Fibroblast of villous mesenchyme (primary cell): ENCODE results near the gene BLMH. TPM values are rescaled to one million over a fixed set of nuclear protein-coding genes. Genes with fewer than 3 reads are reported as not detected.

Experiments used
- DNase-seq: peaks from one replicate; pipeline ENCODE4 v3.0.0-alpha.2; 2010; ENCODE audit warnings: low read depth
- H3K4me3 ChIP-seq: 2 replicates; pipeline ENCODE4 v1.5.1; 2011; ENCODE audit warnings: low read depth, mild to moderate bottlenecking, low read length
- CTCF ChIP-seq: IDR thresholded peaks from 2 replicates; pipeline ENCODE4 v1.5.1; 2012; ENCODE audit warnings: low read depth, mild to moderate bottlenecking, low read length; ENCODE audit not compliant: insufficient read depth
- total RNA-seq: library from RNA; depleted of rRNA; stranded (reverse); fragments of >200 nt; gene quantifications from 2 replicates; pipeline ENCODE4 v1.2.3, GENCODE V29; 2012

BLMH gene
- total RNA-seq, 1 donor, result 31.1 TPM

DNA sequence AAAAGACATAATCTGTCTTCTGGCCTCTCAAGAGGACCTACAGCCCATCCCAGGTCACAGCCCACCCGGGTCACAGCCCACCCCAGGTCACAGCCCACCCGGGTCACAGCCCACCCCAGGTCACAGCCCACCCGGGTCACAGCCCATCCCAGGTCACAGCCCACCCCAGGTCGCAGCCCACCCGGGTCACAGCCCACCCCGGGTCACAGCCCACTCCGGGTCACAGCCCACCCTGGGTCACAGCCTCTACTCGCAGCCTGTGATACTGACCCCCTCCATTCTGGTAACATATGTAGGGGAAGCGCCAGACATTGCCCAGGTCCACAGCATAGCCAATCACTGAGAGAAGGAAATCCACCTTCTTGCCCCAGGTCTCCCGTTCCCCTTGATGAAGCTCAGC lies 70.4 kb downstream of the BLMH start:
- H3K4me3 ChIP-seq, result no peak overlapping the region
- no peak for DNase-seq
- no peak for TF ChIP-seq CTCF

DNA sequence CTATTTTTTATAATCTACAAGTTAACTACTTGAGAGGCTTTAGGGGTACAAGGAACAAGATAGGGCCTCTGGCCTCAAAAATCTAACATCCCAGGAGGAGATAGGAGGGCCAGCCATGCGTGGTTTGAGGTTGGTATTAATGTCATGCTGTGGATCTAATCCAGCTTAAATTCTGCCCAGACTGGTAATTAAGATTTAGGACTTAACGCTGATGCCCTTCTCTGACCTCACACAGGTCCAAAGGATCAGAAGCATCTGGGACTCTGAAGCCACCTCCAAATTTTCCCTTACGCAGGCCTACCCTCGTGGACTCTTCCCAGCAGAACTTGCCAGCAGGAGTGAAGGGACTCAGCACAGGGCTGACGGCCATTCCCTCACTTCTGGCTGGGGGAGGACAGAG lies 71.3 kb downstream of the BLMH start:
- H3K4me3 ChIP-seq, result no peak overlapping the region
- no peak for TF ChIP-seq CTCF
- DNase-seq, result no peak

DNA sequence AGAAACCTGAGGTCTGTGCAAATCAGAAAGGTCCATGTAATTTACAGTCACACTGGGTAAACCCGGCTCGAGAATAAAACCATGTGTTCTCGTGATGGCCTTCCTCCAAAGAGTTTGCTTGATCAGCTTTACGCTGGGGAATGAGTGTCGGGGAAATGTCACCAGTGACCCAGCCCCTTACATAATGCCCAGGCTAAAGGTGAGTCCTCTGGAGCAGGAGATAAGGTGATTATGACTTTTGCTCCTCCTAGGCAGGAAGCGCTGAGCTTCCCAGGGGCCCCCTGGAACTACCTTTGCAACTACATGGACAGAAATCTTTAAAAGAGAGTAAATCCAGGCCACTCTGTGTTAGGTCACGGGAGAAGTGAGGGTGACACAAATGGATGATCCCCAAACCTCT lies 71.9 kb downstream of the BLMH start:
- no peak overlapping the region for H3K4me3 ChIP-seq
- no peak for TF ChIP-seq CTCF
- DNase-seq, result no peak

GRCh38 chr17:30219315-30219714 lies 72.4 kb downstream of the BLMH start:
- no peak for DNase-seq
- no peak overlapping the region for H3K4me3 ChIP-seq
- no peak for TF ChIP-seq CTCF

GRCh38 chr17:30218799-30219198 lies 72.9 kb downstream of the BLMH start:
- no peak for TF ChIP-seq CTCF
- no peak overlapping the region for H3K4me3 ChIP-seq
- no peak for DNase-seq

- TF ChIP-seq CTCF, result no peak
- H3K4me3 ChIP-seq, result no peak overlapping the region
- DNase-seq, result no peak
Measured at GRCh38 chr17:30217746-30218245, 73.9 kb downstream of the BLMH start.

DNA sequence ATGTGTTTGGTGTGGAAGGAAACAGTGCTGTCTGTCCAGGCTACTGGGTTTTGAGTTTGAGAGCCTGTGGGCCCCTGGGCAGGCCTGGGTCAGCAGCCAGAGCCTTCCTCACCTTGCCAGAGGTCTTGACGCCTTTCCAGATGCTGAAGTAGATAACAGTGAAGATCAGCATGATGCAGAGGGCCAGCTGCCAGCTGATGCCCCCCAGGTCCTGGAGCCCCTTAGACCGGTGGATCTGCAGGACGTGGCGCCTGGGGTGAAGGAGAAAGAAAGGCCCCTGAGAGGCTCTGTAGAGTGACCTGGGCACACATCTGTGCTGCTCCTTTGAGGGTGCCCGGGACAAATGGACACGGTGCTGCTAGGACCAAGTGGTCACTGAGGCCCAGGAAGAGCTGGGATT lies 74.7 kb downstream of the BLMH start:
- no peak for DNase-seq
- no peak for TF ChIP-seq CTCF
- no peak overlapping the region for H3K4me3 ChIP-seq
